GM15510 (cell line): ENCODE results near the gene FRY.

ENCODE experiments used
- POLR2A ChIP-seq: IDR thresholded peaks from 3 replicates; pipeline ENCODE4 v1.6.1; 2011; ENCODE audit warnings: borderline replicate concordance; ENCODE audit not compliant: insufficient read length; ENCODE audit errors: extremely low read depth

FRY gene

GRCh38 chr13:32056316-32056715 lies 24.7 kb downstream of the FRY start:
- no peak for TF ChIP-seq POLR2A

- TF ChIP-seq POLR2A, result no peak
Measured at GRCh38 chr13:32059511-32059984, 28.0 kb downstream of the FRY start.

GRCh38 chr13:32060401-32060878 lies 28.9 kb downstream of the FRY start:
- TF ChIP-seq POLR2A, result no peak

- TF ChIP-seq POLR2A, result no peak
Measured at GRCh38 chr13:32063619-32064233, 32.2 kb downstream of the FRY start.

GRCh38 chr13:32067149-32067961 lies 35.8 kb downstream of the FRY start:
- TF ChIP-seq POLR2A, result no peak

- TF ChIP-seq POLR2A, result no peak
Measured at GRCh38 chr13:32068255-32068654, 36.7 kb downstream of the FRY start.

GRCh38 chr13:32073180-32073864 lies 41.7 kb downstream of the FRY start:
- no peak for TF ChIP-seq POLR2A

- no peak for TF ChIP-seq POLR2A
Measured at GRCh38 chr13:32075170-32075851, 43.7 kb downstream of the FRY start.

- no peak for TF ChIP-seq POLR2A
Measured at GRCh38 chr13:32079587-32079986, 48.0 kb downstream of the FRY start.

GRCh38 chr13:32080328-32080744 lies 48.8 kb downstream of the FRY start:
- TF ChIP-seq POLR2A, result no peak

- no peak for TF ChIP-seq POLR2A
Measured at GRCh38 chr13:32081591-32081990, 50.0 kb downstream of the FRY start.

GRCh38 chr13:32086366-32086765 lies 54.8 kb downstream of the FRY start:
- TF ChIP-seq POLR2A, result no peak

- no peak for TF ChIP-seq POLR2A
Measured at GRCh38 chr13:32086791-32087441, 55.3 kb downstream of the FRY start.
